ENCODE results near the gene DBNDD1.
"Not testable (repeated sequence)": the region's sequence is repeated elsewhere in the genome, so short reads cannot be mapped to it uniquely, and the experiment has no call there.

DBNDD1 gene

GRCh38 chr16:90010676-90011507, 8.4 kb downstream of the DBNDD1 start:
- no peak for DNase-seq

- no peak for DNase-seq
These were observed 9.9 kb downstream of the DBNDD1 start for GRCh38 chr16:90009172-90009899.

- DNase-seq: no peak
These were observed 10.5 kb downstream of the DBNDD1 start for GRCh38 chr16:90008708-90009145.

GRCh38 chr16:90007635-90008234, 11.5 kb downstream of the DBNDD1 start:
- DNase-seq: not testable (repeated sequence)

- DNase-seq: no peak
These were observed 12.2 kb downstream of the DBNDD1 start for GRCh38 chr16:90007015-90007414.

GRCh38 chr16:90005956-90006663, 13.1 kb downstream of the DBNDD1 start:
- no peak for DNase-seq

GRCh38 chr16:90004577-90004976, 14.7 kb downstream of the DBNDD1 start:
- DNase-seq: no peak

GRCh38 chr16:90002759-90003158, 16.5 kb downstream of the DBNDD1 start:
- DNase-seq: no peak

GRCh38 chr16:90001761-90002503, 17.3 kb downstream of the DBNDD1 start:
- DNase-seq: no peak

GRCh38 chr16:90000733-90001427, 18.4 kb downstream of the DBNDD1 start:
- no peak for DNase-seq

- DNase-seq: no peak
These were observed 19.3 kb downstream of the DBNDD1 start for GRCh38 chr16:89999831-90000574.

- no peak for DNase-seq
These were observed 23.1 kb downstream of the DBNDD1 start for GRCh38 chr16:89996178-89996489.

GRCh38 chr16:89995475-89996177, 23.6 kb downstream of the DBNDD1 start:
- DNase-seq: not testable (repeated sequence)

GRCh38 chr16:89994721-89995474, 24.4 kb downstream of the DBNDD1 start:
- not testable (repeated sequence) for DNase-seq

- DNase-seq: no peak
These were observed 24.9 kb downstream of the DBNDD1 start for GRCh38 chr16:89994389-89994720.

- DNase-seq: no peak
These were observed 25.3 kb downstream of the DBNDD1 start for GRCh38 chr16:89993971-89994370.

GRCh38 chr16:89993377-89993776, 25.9 kb downstream of the DBNDD1 start:
- no peak for DNase-seq

- no peak for DNase-seq
These were observed 28.5 kb downstream of the DBNDD1 start for GRCh38 chr16:89990799-89991198.

GRCh38 chr16:89988951-89989350, 30.3 kb downstream of the DBNDD1 start:
- no peak for DNase-seq

- no peak for DNase-seq
These were observed 32.1 kb downstream of the DBNDD1 start for GRCh38 chr16:89987169-89987568.

All from kidney glomerular epithelial cell (primary cell).